ENCODE results near the gene NUAK1.

DNA sequence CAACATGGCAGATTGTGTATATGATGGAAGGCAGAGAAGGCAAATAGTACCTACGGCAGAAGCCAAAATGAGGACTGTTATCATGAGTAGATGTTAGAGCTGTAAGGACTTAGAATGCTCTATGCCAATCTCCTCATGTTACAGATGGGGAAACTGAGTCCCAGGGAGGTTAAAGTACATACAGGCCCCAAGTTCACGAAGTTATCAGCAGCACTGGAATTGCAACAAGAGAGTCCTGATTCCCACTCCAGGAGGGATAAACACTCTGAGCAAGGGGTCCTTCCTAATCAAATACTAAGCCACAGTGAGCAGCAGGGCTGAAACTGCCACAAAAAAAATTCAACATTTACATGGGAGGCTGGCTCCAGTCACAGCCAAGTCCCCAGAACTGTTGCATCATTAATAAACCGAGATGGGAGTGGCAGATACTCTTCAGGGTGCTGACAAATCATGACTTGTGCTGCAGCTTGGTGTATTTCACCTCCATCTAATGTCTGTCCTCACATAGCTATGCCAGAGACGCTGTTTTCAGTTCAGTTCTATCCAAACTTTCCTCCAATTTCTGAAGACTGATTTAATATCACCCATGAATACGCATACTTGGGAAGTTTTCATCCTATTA is 24.2 kb downstream of the NUAK1 start:
- TF ChIP-seq POLR2AphosphoS5 (IDR thresholded peaks at IDR 0.05; ENCODE audit: low read depth, low read length) = no peak
- TF ChIP-seq, protein P1, sequence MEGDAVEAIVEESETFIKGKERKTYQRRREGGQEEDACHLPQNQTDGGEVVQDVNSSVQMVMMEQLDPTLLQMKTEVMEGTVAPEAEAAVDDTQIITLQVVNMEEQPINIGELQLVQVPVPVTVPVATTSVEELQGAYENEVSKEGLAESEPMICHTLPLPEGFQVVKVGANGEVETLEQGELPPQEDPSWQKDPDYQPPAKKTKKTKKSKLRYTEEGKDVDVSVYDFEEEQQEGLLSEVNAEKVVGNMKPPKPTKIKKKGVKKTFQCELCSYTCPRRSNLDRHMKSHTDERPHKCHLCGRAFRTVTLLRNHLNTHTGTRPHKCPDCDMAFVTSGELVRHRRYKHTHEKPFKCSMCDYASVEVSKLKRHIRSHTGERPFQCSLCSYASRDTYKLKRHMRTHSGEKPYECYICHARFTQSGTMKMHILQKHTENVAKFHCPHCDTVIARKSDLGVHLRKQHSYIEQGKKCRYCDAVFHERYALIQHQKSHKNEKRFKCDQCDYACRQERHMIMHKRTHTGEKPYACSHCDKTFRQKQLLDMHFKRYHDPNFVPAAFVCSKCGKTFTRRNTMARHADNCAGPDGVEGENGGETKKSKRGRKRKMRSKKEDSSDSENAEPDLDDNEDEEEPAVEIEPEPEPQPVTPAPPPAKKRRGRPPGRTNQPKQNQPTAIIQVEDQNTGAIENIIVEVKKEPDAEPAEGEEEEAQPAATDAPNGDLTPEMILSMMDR (IDR thresholded peaks at IDR 0.05) = no peak
- TF ChIP-seq, protein P2, sequence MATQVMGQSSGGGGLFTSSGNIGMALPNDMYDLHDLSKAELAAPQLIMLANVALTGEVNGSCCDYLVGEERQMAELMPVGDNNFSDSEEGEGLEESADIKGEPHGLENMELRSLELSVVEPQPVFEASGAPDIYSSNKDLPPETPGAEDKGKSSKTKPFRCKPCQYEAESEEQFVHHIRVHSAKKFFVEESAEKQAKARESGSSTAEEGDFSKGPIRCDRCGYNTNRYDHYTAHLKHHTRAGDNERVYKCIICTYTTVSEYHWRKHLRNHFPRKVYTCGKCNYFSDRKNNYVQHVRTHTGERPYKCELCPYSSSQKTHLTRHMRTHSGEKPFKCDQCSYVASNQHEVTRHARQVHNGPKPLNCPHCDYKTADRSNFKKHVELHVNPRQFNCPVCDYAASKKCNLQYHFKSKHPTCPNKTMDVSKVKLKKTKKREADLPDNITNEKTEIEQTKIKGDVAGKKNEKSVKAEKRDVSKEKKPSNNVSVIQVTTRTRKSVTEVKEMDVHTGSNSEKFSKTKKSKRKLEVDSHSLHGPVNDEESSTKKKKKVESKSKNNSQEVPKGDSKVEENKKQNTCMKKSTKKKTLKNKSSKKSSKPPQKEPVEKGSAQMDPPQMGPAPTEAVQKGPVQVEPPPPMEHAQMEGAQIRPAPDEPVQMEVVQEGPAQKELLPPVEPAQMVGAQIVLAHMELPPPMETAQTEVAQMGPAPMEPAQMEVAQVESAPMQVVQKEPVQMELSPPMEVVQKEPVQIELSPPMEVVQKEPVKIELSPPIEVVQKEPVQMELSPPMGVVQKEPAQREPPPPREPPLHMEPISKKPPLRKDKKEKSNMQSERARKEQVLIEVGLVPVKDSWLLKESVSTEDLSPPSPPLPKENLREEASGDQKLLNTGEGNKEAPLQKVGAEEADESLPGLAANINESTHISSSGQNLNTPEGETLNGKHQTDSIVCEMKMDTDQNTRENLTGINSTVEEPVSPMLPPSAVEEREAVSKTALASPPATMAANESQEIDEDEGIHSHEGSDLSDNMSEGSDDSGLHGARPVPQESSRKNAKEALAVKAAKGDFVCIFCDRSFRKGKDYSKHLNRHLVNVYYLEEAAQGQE (IDR thresholded peaks at IDR 0.05; ENCODE audit: insufficient read depth in 1 of 2, low read depth in 2 of 2, low read length in 1 of 2) = no peak
- TF ChIP-seq SIN3A (IDR thresholded peaks at IDR 0.05; ENCODE audit: borderline replicate concordance, insufficient read depth, low read depth, low read length) = no peak
